ENCODE data around the gene GIPC2. TPM values are rescaled to one million over a fixed set of nuclear protein-coding genes. Genes with fewer than 3 reads are reported as not detected.
"Not testable (repeated sequence)": the region's sequence is repeated elsewhere in the genome, so short reads cannot be mapped to it uniquely, and the experiment has no call there.

Gene GIPC2, protein sequence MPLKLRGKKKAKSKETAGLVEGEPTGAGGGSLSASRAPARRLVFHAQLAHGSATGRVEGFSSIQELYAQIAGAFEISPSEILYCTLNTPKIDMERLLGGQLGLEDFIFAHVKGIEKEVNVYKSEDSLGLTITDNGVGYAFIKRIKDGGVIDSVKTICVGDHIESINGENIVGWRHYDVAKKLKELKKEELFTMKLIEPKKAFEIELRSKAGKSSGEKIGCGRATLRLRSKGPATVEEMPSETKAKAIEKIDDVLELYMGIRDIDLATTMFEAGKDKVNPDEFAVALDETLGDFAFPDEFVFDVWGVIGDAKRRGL
- total RNA-seq, result 3.0 and 4.2 TPM in 2 replicates
- long read RNA-seq, partial matches to known transcripts, result 0 of 10 reads
- long read RNA-seq, other reads (novel, unspliced or antisense), result 6 of 10 reads

DNA sequence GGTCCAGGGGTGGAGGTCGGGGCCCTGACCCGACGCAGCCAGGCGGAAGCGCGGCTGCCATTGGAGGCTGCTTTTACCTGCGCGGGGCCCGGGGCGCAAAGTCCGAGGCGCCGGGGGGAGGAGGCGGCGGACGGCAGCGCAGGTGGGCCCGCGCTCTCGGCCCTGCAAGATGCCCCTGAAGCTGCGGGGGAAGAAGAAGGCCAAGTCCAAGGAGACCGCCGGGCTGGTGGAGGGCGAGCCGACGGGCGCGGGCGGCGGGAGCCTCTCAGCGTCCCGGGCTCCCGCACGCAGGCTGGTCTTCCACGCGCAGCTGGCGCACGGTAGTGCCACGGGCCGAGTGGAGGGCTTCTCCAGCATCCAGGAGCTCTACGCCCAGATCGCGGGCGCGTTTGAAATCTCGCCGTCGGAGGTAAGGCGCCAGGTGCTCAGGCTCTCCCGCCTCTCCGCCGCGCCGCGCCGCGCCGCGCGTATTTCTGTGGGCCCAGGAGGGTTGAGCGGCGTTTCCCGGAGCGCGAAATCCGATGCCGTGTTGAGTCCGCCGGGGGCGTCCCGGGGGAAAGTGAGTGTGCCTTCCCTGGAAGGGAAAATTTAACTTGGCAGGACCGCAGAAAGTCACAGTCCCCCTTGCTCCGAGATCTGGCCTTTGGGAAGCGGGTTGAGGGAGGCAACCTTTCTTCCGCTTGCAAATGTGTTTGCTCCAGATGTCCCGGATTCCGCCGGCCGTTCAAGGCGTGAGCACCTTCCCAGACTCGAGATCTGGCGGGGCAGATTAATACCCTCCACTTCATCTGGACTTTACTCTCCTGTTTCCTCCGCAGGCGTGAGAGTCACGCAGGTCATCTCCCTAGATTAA, at the start of gene GIPC2:
TSS of gene GIPC2 (plus strand) at position 41 of the 853 bp plus-strand sequence. CDS start at position 170, 129 bp downstream.
- TF ChIP-seq, protein P1, sequence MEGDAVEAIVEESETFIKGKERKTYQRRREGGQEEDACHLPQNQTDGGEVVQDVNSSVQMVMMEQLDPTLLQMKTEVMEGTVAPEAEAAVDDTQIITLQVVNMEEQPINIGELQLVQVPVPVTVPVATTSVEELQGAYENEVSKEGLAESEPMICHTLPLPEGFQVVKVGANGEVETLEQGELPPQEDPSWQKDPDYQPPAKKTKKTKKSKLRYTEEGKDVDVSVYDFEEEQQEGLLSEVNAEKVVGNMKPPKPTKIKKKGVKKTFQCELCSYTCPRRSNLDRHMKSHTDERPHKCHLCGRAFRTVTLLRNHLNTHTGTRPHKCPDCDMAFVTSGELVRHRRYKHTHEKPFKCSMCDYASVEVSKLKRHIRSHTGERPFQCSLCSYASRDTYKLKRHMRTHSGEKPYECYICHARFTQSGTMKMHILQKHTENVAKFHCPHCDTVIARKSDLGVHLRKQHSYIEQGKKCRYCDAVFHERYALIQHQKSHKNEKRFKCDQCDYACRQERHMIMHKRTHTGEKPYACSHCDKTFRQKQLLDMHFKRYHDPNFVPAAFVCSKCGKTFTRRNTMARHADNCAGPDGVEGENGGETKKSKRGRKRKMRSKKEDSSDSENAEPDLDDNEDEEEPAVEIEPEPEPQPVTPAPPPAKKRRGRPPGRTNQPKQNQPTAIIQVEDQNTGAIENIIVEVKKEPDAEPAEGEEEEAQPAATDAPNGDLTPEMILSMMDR (IDR thresholded peaks at IDR 0.05; ENCODE audit: unreplicated experiment), result no peak
- H3K9me3 Mint-ChIP-seq (ENCODE audit: low read depth), result no peaks in the 10 kb centered on the region
- H3K4me3 Mint-ChIP-seq (ENCODE audit: low read depth), result peak within 1 kb of the TSS; percentile 89
- peak within 1 kb of the TSS; percentile 96 for H3K27ac Mint-ChIP-seq
- H3K36me3 Mint-ChIP-seq (ENCODE audit: insufficient read depth), result no peaks in the 10 kb centered on the region
- H3K4me1 Mint-ChIP-seq (ENCODE audit: low read depth), result peaks cover 17% of the 10 kb centered on the region
- peak; percentile 42 for DNase-seq (ENCODE audit: low spot score, unreplicated experiment)
- H3K27me3 Mint-ChIP-seq, result peaks cover 18% of the 10 kb centered on the region

DNA sequence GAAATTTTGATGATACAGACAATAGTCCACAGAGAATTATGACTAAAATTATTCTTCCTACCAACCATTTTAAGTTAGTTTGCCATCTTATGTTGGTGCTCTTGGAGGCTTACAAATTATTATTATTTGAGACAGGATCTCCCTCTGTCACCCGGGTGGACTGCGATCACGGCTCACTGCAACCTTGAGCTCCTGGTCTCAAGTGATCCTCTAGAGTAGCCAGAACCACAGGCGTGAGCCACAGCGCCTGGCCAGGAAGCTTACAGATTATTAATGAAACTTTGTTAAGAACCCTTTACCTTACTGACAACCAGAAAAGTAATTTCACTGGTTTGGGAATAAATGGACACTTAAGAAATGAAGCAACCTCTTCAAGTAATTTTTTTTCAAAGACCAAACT, 49.0 kb upstream of the GIPC2 start:
- Mint-ChIP-seq H3K9me3 (ENCODE audit: low read depth) (no peaks in the 10 kb centered on the region), H3K4me1 (ENCODE audit: low read depth) (peaks cover 5% of the 10 kb centered on the region), H3K27me3 (no peaks in the 10 kb centered on the region), H3K36me3 (ENCODE audit: insufficient read depth) (peaks cover 7% of the 10 kb centered on the region), H3K4me3 (ENCODE audit: low read depth) (no peak overlapping the region), H3K27ac (no peak overlapping the region)
- no peak for DNase-seq (ENCODE audit: low spot score, unreplicated experiment)
- TF ChIP-seq, protein P1 (IDR thresholded peaks at IDR 0.05; ENCODE audit: unreplicated experiment), result no peak

DNA sequence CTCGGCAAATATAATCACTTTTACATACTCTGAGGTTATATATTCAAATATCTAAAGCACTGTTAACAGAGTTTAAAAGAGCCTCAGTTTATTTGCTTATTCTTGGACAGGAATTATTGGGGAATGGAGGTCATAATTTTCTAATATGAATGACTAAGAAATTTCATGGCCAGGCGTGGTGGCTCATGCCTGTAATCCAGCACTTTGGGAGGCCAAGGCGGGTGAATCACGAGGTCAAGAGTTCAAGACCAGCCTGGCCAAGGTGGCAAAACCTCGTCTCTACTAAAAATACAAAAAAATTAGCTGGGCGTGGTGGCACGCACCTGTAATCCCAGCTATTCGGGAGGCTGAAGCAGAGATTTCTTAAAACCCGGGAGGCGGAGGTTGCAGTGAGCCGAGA, 45.2 kb upstream of the GIPC2 start:
- H3K36me3 Mint-ChIP-seq (ENCODE audit: insufficient read depth); H3K9me3 Mint-ChIP-seq (ENCODE audit: low read depth); DNase-seq (ENCODE audit: low spot score, unreplicated experiment); H3K4me3 Mint-ChIP-seq (ENCODE audit: low read depth); H3K27me3 Mint-ChIP-seq; H3K27ac Mint-ChIP-seq: not testable (repeated sequence)
- peaks cover 20% of the 10 kb centered on the region for H3K4me1 Mint-ChIP-seq (ENCODE audit: low read depth)

DNA sequence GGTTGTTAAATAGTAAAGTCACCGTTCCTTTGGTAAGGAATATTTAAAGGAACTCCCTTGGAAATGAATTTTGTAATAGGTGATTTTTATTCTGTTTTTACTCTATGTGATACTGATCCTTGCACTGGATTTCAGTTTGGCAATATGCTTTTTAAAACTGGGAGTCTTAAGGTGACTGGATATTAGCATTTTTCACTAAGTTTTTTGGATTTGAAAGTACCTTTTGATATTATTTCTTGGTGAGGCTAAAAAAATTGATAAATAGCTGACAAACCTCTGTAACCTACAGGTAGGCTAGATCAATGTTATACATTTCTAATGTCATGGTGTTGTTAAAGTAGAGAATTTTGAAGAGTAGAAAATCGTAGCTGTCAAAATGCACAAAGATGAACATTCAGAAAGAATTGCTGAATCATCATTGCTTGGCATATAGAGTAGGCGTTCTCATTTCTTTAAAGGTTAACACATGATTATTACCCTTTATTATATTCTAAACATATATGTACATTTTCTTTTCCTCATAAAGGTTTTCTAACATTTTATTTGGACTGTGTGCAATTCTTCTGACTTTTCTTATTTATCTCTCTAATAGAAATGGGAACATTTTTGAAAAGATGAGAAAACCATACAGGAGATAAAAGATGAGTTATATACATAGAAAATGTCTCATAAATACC, 42.6 kb upstream of the GIPC2 start:
- no peak overlapping the region for H3K4me3 Mint-ChIP-seq (ENCODE audit: low read depth)
- peaks cover under 1% of the 10 kb centered on the region for H3K36me3 Mint-ChIP-seq (ENCODE audit: insufficient read depth)
- TF ChIP-seq, protein P1 (IDR thresholded peaks at IDR 0.05; ENCODE audit: unreplicated experiment), result no peak
- peaks cover 17% of the 10 kb centered on the region for H3K4me1 Mint-ChIP-seq (ENCODE audit: low read depth)
- H3K27ac Mint-ChIP-seq, result peak overlapping the region; percentile 11
- no peaks in the 10 kb centered on the region for H3K27me3 Mint-ChIP-seq
- H3K9me3 Mint-ChIP-seq (ENCODE audit: low read depth), result no peaks in the 10 kb centered on the region
- DNase-seq (ENCODE audit: low spot score, unreplicated experiment), result no peak

DNA sequence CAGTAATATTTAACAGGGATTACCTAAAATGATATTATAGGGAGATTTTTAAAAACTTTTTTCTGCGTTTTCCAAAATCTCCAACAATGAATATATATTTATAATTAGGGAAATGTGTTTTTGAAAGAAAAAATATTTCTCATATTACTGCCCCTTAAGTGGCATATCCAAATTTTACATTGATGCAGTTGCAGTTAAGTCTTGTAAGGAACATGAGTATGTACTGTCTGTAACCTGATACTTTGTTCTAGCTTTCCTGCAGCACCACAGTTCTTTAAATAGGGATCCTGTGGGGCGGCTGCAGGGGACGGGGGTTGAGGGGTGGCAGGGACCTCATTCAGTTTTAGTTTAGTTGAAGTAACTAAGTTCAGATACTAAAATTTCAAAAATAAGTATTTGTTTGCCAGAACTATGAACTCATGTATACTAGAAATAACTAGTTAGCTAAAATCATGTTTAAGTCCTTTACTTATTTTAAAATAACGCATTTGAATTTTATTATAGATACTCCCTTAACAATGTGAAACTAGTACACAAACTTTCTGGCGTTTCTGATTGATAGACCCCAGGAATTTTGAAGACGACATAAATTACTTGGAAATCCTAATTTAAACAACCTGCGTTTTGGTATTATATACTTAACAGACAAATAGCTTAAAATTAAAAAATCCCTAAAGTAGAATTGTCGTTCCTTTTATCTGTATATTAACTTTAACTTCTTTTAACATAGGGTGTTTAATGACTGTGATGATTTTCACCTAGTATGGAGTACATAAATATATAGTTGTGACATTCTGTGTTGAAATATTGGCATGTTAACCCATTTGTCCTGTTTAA, 41.7 kb upstream of the GIPC2 start:
- no peaks in the 10 kb centered on the region for H3K27me3 Mint-ChIP-seq
- peak overlapping the region; percentile 99 for H3K27ac Mint-ChIP-seq
- no peaks in the 10 kb centered on the region for H3K9me3 Mint-ChIP-seq (ENCODE audit: low read depth)
- peaks cover 17% of the 10 kb centered on the region for H3K4me1 Mint-ChIP-seq (ENCODE audit: low read depth)
- TF ChIP-seq, protein P1 (IDR thresholded peaks at IDR 0.05; ENCODE audit: unreplicated experiment), result no peak
- H3K4me3 Mint-ChIP-seq (ENCODE audit: low read depth), result peak overlapping the region; percentile 74
- no peaks in the 10 kb centered on the region for H3K36me3 Mint-ChIP-seq (ENCODE audit: insufficient read depth)
- no peak for DNase-seq (ENCODE audit: low spot score, unreplicated experiment)

Measured in progenitor cell of endocrine pancreas (in vitro differentiated cells).